K562 (cell line): ENCODE measurements around the gene CPED1. TPM values are rescaled to one million over a fixed set of nuclear protein-coding genes. Genes with fewer than 3 reads are reported as not detected.

Experiments
- CBFA2T2 ChIP-seq: fragments of 450-650 bp; conservative IDR thresholded peaks from 2 replicates; pipeline ENCODE4 v1.6.1; 2017; ENCODE audit warnings: mild to moderate bottlenecking
- CHAMP1 ChIP-seq: fragments of 450-650 bp; IDR thresholded peaks from 2 replicates; pipeline ENCODE4 v1.6.1; 2016; ENCODE audit warnings: mild to moderate bottlenecking
- DIDO1 ChIP-seq: fragments of 450-650 bp; IDR thresholded peaks from 2 replicates; pipeline ENCODE4 v1.6.1; 2016; ENCODE audit warnings: low read depth, missing biosample characterization, missing genetic modification characterization
- ETS2 ChIP-seq: IDR thresholded peaks from 2 replicates; pipeline ENCODE4 v1.6.1; 2016; ENCODE audit warnings: borderline replicate concordance, missing genetic modification characterization, mild to moderate bottlenecking, moderate library complexity, missing compliant biosample characterization; ENCODE audit not compliant: poor library complexity, severe bottlenecking
- FOS ChIP-seq: IDR thresholded peaks from 3 replicates; pipeline ENCODE4 v1.6.1; 2011; ENCODE audit not compliant: insufficient read length; ENCODE audit errors: extremely low read depth
- FUS ChIP-seq: fragments of 200-400 bp; formaldehyde crosslinking; optimal IDR thresholded peaks from 2 replicates; pipeline ENCODE3; 2017; ENCODE audit warnings: low read depth, low read length
- GABPA ChIP-seq: fragments of 200-800 bp; sonication (Bioruptor generic); conservative IDR thresholded peaks from 2 replicates; pipeline ENCODE4 v1.6.1; 2016; ENCODE audit warnings: low read depth, missing genetic modification characterization, missing compliant biosample characterization
- HIVEP1 ChIP-seq: fragments of 250-450 bp; sonication (Bioruptor Pico); IDR thresholded peaks from 2 replicates; pipeline ENCODE4 v1.4.0; 2020; ENCODE audit warnings: mild to moderate bottlenecking
- HMG20A ChIP-seq: fragments of 450-650 bp; formaldehyde crosslinking; conservative IDR thresholded peaks from 2 replicates; pipeline ENCODE4 v1.4.0; 2020; ENCODE audit warnings: mild to moderate bottlenecking, mixed read lengths
- HNRNPL ChIP-seq: fragments of 200-400 bp; formaldehyde crosslinking; IDR thresholded peaks from 2 replicates; pipeline ENCODE4 v1.6.1; 2017; ENCODE audit warnings: low read depth, mild to moderate bottlenecking, low read length
- KAT7 ChIP-seq: sonication (generic); formaldehyde crosslinking; IDR thresholded peaks from 2 replicates; pipeline ENCODE4 v1.8.0; 2022; ENCODE audit warnings: missing genetic modification reagents, mild to moderate bottlenecking, borderline replicate concordance
- NCOA4 ChIP-seq: fragments of 450-650 bp; IDR thresholded peaks from 2 replicates; pipeline ENCODE4 v1.6.1; 2018; ENCODE audit warnings: mild to moderate bottlenecking; ENCODE audit not compliant: partially characterized antibody
- NR2C1 ChIP-seq, 2 experiments: fragments of 450-650 bp; IDR thresholded peaks; 2 replicates each; pipeline ENCODE4 v1.6.1; 2017; ENCODE audit warnings: mild to moderate bottlenecking in 2 of 2, antibody characterized with exemption in 1 of 2, inconsistent platforms in 1 of 2, missing compliant biosample characterization in 1 of 2, missing genetic modification characterization in 1 of 2
- POLR2H ChIP-seq: IDR thresholded peaks from 2 replicates; pipeline ENCODE4 v1.6.1; 2016; ENCODE audit warnings: missing genetic modification characterization, low read depth, mild to moderate bottlenecking, control low read depth, missing compliant biosample characterization, moderate library complexity
- U2AF2 ChIP-seq: fragments of 200-400 bp; formaldehyde crosslinking; optimal IDR thresholded peaks from 2 replicates; pipeline ENCODE3; 2017; ENCODE audit warnings: low read depth, mild to moderate bottlenecking, low read length
- ZNF507 ChIP-seq: conservative IDR thresholded peaks from 2 replicates; pipeline ENCODE4 v1.6.1; 2017; ENCODE audit warnings: missing genetic modification characterization, missing compliant biosample characterization
- ZNF785 ChIP-seq: fragments of 250-450 bp; sonication (Bioruptor Pico); IDR thresholded peaks from 2 replicates; pipeline ENCODE4 v1.4.0; 2020; ENCODE audit warnings: mild to moderate bottlenecking
- polyA plus RNA-seq, 8 experiments: library from polyadenylated mRNA; depleted of rRNA in 4 of 8; stranded (reverse) in 5 of 8; unstranded in 3 of 8; fragments of >200 nt; fragmentation: Nextera tagmentation in 2 of 8; fragmentation: Illumina TruSeq in 1 of 8; extraction: Ambion mirVana in 2 of 8; extraction: Trizol in 1 of 8; gene quantifications; 2 replicates each; pipeline versions ENCODE4 v1.2.1 to v1.2.3, GENCODE V29; 2011 to 2014; ENCODE audit warnings: inconsistent platforms in 1 of 8, missing spikeins in 1 of 8
- total RNA-seq, 7 experiments: library from RNA; depleted of rRNA in 6 of 7; stranded (reverse); fragments of >200 nt in 6 of 7; fragmentation: Illumina TruSeq in 2 of 7; extraction: Trizol in 2 of 7; gene quantifications; 2 replicates each; pipeline versions ENCODE4 v1.2.1 to v1.2.3, GENCODE V29; 2011 to 2021; ENCODE audit warnings: low replicate concordance in 1 of 7
- TF ChIP-seq, protein P1 (sequence below): fragments of 450-650 bp; IDR thresholded peaks from 2 replicates; pipeline ENCODE4 v1.6.1; 2016; ENCODE audit warnings: missing biosample characterization, missing genetic modification characterization
- TF ChIP-seq, protein P2 (sequence below): fragments of 450-650 bp; conservative IDR thresholded peaks from 2 replicates; pipeline ENCODE4 v1.6.1; 2016; ENCODE audit warnings: missing genetic modification characterization, low read depth, mild to moderate bottlenecking, missing compliant biosample characterization, moderate library complexity
- TF ChIP-seq, protein P3 (sequence below): fragments of 250-450 bp; sonication (Bioruptor Pico); IDR thresholded peaks from 2 replicates; pipeline ENCODE4 v1.5.0; 2021; ENCODE audit warnings: mild to moderate bottlenecking, borderline replicate concordance

The CPED1 gene
- total and polyA plus RNA-seq, 9 of the 15 experiments (the other 6 are each of a cell fraction or from before 2014, with no cell fraction given): 195 to 393 (median 290) TPM

DNA sequence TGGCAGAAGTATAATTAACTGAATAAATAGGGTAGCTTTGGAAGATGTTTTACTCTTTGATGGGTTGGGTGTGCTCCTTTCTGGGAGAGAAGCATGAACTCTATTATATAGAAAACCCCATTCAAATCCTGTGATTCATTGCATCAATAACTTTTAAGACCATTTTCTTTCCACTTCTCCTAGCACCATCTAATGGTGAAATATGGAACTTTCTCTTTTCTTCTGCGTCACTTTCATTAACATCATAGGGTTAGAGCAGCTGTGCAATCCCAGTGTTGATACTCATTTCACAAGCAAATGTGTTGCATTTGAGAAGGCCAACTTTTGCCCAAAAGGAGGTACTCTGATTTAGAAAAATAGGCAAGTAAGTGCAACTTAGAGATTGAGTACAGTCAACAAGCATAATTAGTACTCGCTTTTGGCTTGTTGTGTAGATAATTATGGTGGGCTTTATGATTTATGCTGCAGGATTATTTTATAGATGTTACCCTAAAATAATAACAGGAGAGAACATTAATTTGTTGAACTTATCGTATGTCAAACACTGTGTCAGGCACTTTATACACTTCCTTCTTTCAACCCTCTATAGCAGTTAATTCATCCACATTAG, 92.9 kb downstream of the CPED1 start (continued):
- TF ChIP-seq, protein P1, sequence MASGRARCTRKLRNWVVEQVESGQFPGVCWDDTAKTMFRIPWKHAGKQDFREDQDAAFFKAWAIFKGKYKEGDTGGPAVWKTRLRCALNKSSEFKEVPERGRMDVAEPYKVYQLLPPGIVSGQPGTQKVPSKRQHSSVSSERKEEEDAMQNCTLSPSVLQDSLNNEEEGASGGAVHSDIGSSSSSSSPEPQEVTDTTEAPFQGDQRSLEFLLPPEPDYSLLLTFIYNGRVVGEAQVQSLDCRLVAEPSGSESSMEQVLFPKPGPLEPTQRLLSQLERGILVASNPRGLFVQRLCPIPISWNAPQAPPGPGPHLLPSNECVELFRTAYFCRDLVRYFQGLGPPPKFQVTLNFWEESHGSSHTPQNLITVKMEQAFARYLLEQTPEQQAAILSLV: no peak
- TF ChIP-seq HIVEP1 (CRISPR knock-in tag): no peak
- TF ChIP-seq POLR2H (tag): peak; percentile 78
- TF ChIP-seq, protein P2, sequence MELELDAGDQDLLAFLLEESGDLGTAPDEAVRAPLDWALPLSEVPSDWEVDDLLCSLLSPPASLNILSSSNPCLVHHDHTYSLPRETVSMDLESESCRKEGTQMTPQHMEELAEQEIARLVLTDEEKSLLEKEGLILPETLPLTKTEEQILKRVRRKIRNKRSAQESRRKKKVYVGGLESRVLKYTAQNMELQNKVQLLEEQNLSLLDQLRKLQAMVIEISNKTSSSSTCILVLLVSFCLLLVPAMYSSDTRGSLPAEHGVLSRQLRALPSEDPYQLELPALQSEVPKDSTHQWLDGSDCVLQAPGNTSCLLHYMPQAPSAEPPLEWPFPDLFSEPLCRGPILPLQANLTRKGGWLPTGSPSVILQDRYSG: no peak
- TF ChIP-seq ZNF785 (CRISPR knock-in tag): no peak
- TF ChIP-seq NR2C1 (IDR thresholded peaks at IDR 0.05): no peak; the same call in 1 of the 2 replicates
- no peak for TF ChIP-seq NR2C1 (tag; IDR thresholded peaks at IDR 0.05)
- no peak for TF ChIP-seq HNRNPL
- TF ChIP-seq DIDO1 (tag): no peak
- TF ChIP-seq ZNF507 (tag): no peak
- no peak for TF ChIP-seq FOS
- TF ChIP-seq NCOA4: no peak
- TF ChIP-seq GABPA (tag): no peak
- TF ChIP-seq KAT7: 0 out of 2 replicates have a peak, but pooled peaks have one; percentile 73
- TF ChIP-seq, protein P3, sequence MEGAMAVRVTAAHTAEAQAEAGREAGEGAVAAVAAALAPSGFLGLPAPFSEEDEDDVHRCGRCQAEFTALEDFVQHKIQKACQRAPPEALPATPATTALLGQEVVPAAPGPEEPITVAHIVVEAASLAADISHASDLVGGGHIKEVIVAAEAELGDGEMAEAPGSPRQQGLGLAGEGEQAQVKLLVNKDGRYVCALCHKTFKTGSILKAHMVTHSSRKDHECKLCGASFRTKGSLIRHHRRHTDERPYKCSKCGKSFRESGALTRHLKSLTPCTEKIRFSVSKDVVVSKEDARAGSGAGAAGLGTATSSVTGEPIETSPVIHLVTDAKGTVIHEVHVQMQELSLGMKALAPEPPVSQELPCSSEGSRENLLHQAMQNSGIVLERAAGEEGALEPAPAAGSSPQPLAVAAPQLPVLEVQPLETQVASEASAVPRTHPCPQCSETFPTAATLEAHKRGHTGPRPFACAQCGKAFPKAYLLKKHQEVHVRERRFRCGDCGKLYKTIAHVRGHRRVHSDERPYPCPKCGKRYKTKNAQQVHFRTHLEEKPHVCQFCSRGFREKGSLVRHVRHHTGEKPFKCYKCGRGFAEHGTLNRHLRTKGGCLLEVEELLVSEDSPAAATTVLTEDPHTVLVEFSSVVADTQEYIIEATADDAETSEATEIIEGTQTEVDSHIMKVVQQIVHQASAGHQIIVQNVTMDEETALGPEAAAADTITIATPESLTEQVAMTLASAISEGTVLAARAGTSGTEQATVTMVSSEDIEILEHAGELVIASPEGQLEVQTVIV: peak; percentile 52; the same call in 1 of the 2 replicates
- TF ChIP-seq FUS: peak; percentile 77
- TF ChIP-seq HMG20A: no peak
- no peak for TF ChIP-seq CHAMP1
- no peak for TF ChIP-seq CBFA2T2
- TF ChIP-seq U2AF2: no peak
- no peak for TF ChIP-seq ETS2
